GM19023 (cell line): ENCODE measurements around the gene SULT1C4.
"Not testable (repeated sequence)": the region's sequence is repeated elsewhere in the genome, so short reads cannot be mapped to it uniquely, and the experiment has no call there.

Source experiments
- ATAC-seq: cut with Tn5 transposase; IDR thresholded peaks from one replicate; pipeline ENCODE4 v1.9.1; 2021; ENCODE audit warnings: mild to moderate bottlenecking, moderate library complexity; ENCODE audit not compliant: unreplicated experiment

The SULT1C4 gene

GRCh38 chr2:108412995-108413710 is 35.4 kb downstream of the SULT1C4 start:
- no peak for ATAC-seq

GRCh38 chr2:108413711-108414095 is 35.9 kb downstream of the SULT1C4 start:
- ATAC-seq, result no peak

GRCh38 chr2:108414256-108414876 is 36.6 kb downstream of the SULT1C4 start:
- no peak for ATAC-seq

GRCh38 chr2:108414945-108415344 is 37.2 kb downstream of the SULT1C4 start:
- no peak for ATAC-seq

GRCh38 chr2:108417254-108417653 is 39.5 kb downstream of the SULT1C4 start:
- ATAC-seq, result no peak

GRCh38 chr2:108418416-108418815 is 40.7 kb downstream of the SULT1C4 start:
- ATAC-seq, result no peak

- no peak for ATAC-seq
Measured at GRCh38 chr2:108423067-108423466, 45.3 kb downstream of the SULT1C4 start.

GRCh38 chr2:108423502-108424251 is 45.9 kb downstream of the SULT1C4 start:
- ATAC-seq, result no peak

- ATAC-seq, result no peak
Measured at GRCh38 chr2:108428286-108429009, 50.7 kb downstream of the SULT1C4 start.

GRCh38 chr2:108435578-108435977 is 57.8 kb downstream of the SULT1C4 start:
- not testable (repeated sequence) for ATAC-seq

GRCh38 chr2:108436976-108437375 is 59.2 kb downstream of the SULT1C4 start:
- no peak for ATAC-seq
